ENCODE results near the gene MAT1A. TPM values are rescaled to one million over a fixed set of nuclear protein-coding genes. Genes with fewer than 3 reads are reported as not detected.
"Not testable (repeated sequence)": the region's sequence is repeated elsewhere in the genome, so short reads cannot be mapped to it uniquely, and the experiment has no call there.

The MAT1A gene
- total RNA-seq, 1 experiment from 2014 or later: 1.6 TPM

DNA sequence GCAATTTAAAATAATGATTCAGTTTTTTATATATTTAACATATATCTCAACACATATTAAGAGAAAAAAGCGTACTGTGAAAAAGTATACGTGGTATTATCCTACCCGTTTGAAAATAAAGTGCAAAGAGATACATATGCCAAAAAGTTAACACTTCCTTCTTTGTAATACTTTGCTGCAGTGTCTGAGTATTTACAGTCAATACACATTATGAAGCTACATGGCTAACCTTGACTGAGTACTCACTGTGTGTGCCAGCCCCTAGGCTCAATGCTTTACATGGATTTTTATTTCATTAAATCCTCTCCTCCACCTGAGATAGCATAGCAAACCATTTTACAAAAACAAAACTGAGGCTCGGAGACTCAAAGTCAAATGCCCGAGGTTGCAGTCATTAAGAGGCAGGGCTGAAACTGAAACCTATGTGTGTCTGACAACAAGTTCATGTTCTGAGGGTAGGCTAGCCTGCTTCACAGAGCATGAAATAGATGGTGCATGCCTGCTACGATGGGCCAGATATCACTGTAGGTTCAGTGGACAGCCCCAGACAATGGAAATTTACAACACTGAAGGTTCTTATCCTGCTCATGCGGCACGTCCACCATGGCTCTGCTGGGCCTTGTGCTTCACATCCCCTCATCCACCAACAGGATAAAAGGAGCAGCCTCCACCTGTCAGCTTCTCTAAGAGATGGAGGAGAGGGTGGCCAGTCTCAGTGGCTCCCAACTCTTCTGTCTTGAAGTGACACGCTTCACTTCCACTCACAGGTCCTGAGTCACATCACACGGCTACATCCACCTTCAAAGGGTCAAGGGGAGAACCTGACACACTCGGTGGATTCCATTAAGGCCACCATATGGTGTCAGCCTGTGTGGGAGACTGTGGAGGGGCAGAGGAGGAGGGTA is 54.9 kb downstream of the MAT1A start:
- H3K4me3 ChIP-seq (replicated peaks in 1 of 2; ENCODE audit: low read depth in 1 of 2, low read length in 2 of 2); H3K4me2 ChIP-seq (ENCODE audit: low read length); H3K4me1 ChIP-seq (ENCODE audit: control insufficient read depth in 1 of 2, insufficient read depth in 2 of 2, low read length in 2 of 2); H3K36me3 ChIP-seq (ENCODE audit: control insufficient read depth in 1 of 2, insufficient read depth in 2 of 2, low read length in 2 of 2); H3K79me2 ChIP-seq (ENCODE audit: insufficient read depth, low read length); H3K27me3 ChIP-seq (ENCODE audit: insufficient read depth, low read length); H4K20me1 ChIP-seq (ENCODE audit: insufficient read depth); POLR2A ChIA-PET; RAD21 ChIA-PET (ENCODE audit: low non-redundant PET in 1 of 2, low total read pairs in 2 of 2, uncharacterized antibody in 2 of 2, unreplicated experiment in 2 of 2); H3K9me3 ChIP-seq (ENCODE audit: control insufficient read depth in 1 of 2, insufficient read depth in 1 of 2, low read depth in 1 of 2, low read length in 2 of 2); BruUV-seq (replicated peaks); DNase-seq (ENCODE audit: low read depth, low spot score); H3K27ac ChIP-seq (ENCODE audit: low read depth, low read length); H3K9me2 ChIP-seq (ENCODE audit: insufficient read depth); H3K9ac ChIP-seq (ENCODE audit: low read length); ATAC-seq; H2AFZ ChIP-seq (ENCODE audit: low read depth, low read length, poor library complexity, severe bottlenecking); CTCF ChIA-PET: not testable (repeated sequence)
- intact Hi-C loops (cut with micrococcal nuclease): loop anchor here (10.0 kb wide), 1 partner anchor 710 kb away; no protein-coding TSS in a partner anchor

DNA sequence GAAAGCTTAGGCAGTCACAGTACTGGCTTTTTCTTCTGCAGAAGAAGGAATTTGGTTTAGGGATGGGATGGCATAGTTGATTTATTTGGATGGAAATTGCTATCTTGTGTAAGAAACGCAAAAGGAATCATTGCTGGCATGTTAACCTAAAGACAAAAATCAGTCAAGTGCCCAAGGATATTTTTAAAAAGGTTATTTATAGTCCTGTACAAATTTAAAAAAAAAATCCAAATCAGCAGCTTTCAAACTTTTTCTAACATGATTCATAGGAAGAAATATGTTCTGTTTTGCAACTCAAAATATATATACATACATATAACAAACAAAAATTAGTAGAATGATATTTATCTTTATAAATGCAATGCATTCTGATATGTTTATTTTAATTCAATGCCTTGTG is 55.6 kb downstream of the MAT1A start:
- H3K9me3 ChIP-seq (ENCODE audit: control insufficient read depth in 1 of 2, insufficient read depth in 1 of 2, low read depth in 1 of 2, low read length in 2 of 2); DNase-seq (ENCODE audit: low read depth, low spot score); POLR2A ChIA-PET; H3K9me2 ChIP-seq (ENCODE audit: insufficient read depth); H3K36me3 ChIP-seq (ENCODE audit: control insufficient read depth in 1 of 2, insufficient read depth in 2 of 2, low read length in 2 of 2); H3K79me2 ChIP-seq (ENCODE audit: insufficient read depth, low read length); H3K4me2 ChIP-seq (ENCODE audit: low read length); H3K27ac ChIP-seq (ENCODE audit: low read depth, low read length); RAD21 ChIA-PET (ENCODE audit: low non-redundant PET in 1 of 2, low total read pairs in 2 of 2, uncharacterized antibody in 2 of 2, unreplicated experiment in 2 of 2); H3K27me3 ChIP-seq (ENCODE audit: insufficient read depth, low read length); H4K20me1 ChIP-seq (ENCODE audit: insufficient read depth); H3K9ac ChIP-seq (ENCODE audit: low read length); BruUV-seq (replicated peaks); ATAC-seq; H3K4me1 ChIP-seq (ENCODE audit: control insufficient read depth in 1 of 2, insufficient read depth in 2 of 2, low read length in 2 of 2); H3K4me3 ChIP-seq (replicated peaks in 1 of 2; ENCODE audit: low read depth in 1 of 2, low read length in 2 of 2); CTCF ChIA-PET; H2AFZ ChIP-seq (ENCODE audit: low read depth, low read length, poor library complexity, severe bottlenecking): not testable (repeated sequence)
- intact Hi-C loops (cut with micrococcal nuclease): loop anchor here (10.0 kb wide), 1 partner anchor 709 kb away; no protein-coding TSS in a partner anchor

DNA sequence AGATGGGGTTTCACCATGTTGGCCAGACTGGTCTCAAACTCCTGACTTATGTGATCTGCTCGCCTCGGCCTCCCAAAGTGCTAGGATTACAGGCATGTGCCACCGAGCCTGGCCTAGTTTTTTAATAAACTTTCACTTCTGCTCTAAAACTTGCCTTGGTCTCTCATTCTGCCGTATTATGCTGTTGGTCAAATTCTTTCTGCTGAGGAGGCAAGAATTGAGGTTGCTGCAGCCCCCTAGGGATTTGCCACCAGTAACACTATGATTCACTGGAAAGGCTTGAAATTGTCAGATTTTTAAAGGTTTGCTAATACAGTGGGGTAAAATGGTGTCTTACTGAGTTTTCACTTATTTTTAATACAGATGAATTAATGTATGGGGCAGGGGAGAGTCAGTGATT is 62.7 kb downstream of the MAT1A start:
- H4K20me1 ChIP-seq (ENCODE audit: insufficient read depth); H3K27me3 ChIP-seq (ENCODE audit: insufficient read depth, low read length); H3K9me2 ChIP-seq (ENCODE audit: insufficient read depth); H3K4me1 ChIP-seq (ENCODE audit: control insufficient read depth in 1 of 2, insufficient read depth in 2 of 2, low read length in 2 of 2); H3K4me3 ChIP-seq (replicated peaks in 1 of 2; ENCODE audit: low read depth in 1 of 2, low read length in 2 of 2); ATAC-seq; BruUV-seq (replicated peaks); H3K4me2 ChIP-seq (ENCODE audit: low read length); H2AFZ ChIP-seq (ENCODE audit: low read depth, low read length, poor library complexity, severe bottlenecking); DNase-seq (ENCODE audit: low read depth, low spot score); POLR2A ChIA-PET; H3K27ac ChIP-seq (ENCODE audit: low read depth, low read length); CTCF ChIA-PET; H3K79me2 ChIP-seq (ENCODE audit: insufficient read depth, low read length); RAD21 ChIA-PET (ENCODE audit: low non-redundant PET in 1 of 2, low total read pairs in 2 of 2, uncharacterized antibody in 2 of 2, unreplicated experiment in 2 of 2); H3K9me3 ChIP-seq (ENCODE audit: control insufficient read depth in 1 of 2, insufficient read depth in 1 of 2, low read depth in 1 of 2, low read length in 2 of 2); H3K36me3 ChIP-seq (ENCODE audit: control insufficient read depth in 1 of 2, insufficient read depth in 2 of 2, low read length in 2 of 2); H3K9ac ChIP-seq (ENCODE audit: low read length): not testable (repeated sequence)
- intact Hi-C loops (cut with micrococcal nuclease): loop anchor here (10.0 kb wide), 1 partner anchor 172 kb away; no protein-coding TSS in a partner anchor

DNA sequence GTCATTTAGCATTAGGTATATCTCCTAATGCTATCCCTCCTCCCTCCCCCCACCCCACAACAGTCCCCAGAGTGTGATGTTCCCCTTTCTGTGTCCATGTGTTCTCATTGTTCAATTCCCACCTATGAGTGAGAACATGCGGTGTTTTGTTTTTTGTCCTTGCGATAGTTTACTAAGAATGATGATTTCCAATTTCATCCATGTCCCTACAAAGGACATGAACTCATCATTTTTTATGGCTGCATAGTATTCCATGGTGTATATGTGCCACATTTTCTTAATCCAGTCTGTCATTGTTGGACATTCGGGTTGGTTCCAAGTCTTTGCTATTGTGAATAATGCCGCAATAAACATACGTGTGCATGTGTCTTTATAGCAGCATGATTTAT is 66.4 kb downstream of the MAT1A start:
- ATAC-seq: peak; percentile 20; the same call in 1 of the 2 replicates
- H3K4me3 ChIP-seq (replicated peaks in 1 of 2; ENCODE audit: low read depth in 1 of 2, low read length in 2 of 2); H3K36me3 ChIP-seq (ENCODE audit: control insufficient read depth in 1 of 2, insufficient read depth in 2 of 2, low read length in 2 of 2); H3K9me2 ChIP-seq (ENCODE audit: insufficient read depth); H2AFZ ChIP-seq (ENCODE audit: low read depth, low read length, poor library complexity, severe bottlenecking); H3K4me1 ChIP-seq (ENCODE audit: control insufficient read depth in 1 of 2, insufficient read depth in 2 of 2, low read length in 2 of 2); H3K4me2 ChIP-seq (ENCODE audit: low read length); H3K27ac ChIP-seq (ENCODE audit: low read depth, low read length); H4K20me1 ChIP-seq (ENCODE audit: insufficient read depth); H3K27me3 ChIP-seq (ENCODE audit: insufficient read depth, low read length); BruUV-seq (replicated peaks); DNase-seq (ENCODE audit: low read depth, low spot score); H3K9ac ChIP-seq (ENCODE audit: low read length); H3K79me2 ChIP-seq (ENCODE audit: insufficient read depth, low read length); H3K9me3 ChIP-seq (ENCODE audit: control insufficient read depth in 1 of 2, insufficient read depth in 1 of 2, low read depth in 1 of 2, low read length in 2 of 2): not testable (repeated sequence)
- POLR2A ChIA-PET: interaction anchor here (1.0 kb wide), 1 partner anchor 79 kb away, joined by 3 read pairs; no protein-coding TSS in a partner anchor
- CTCF ChIA-PET: interaction anchor here (0.9 to 2.4 kb wide), 7 partner anchors 58 to 176 kb away, joined by 3 to 61 read pairs (median 5); no protein-coding TSS in a partner anchor
- RAD21 ChIA-PET (ENCODE audit: low non-redundant PET in 1 of 2, low total read pairs in 2 of 2, uncharacterized antibody in 2 of 2, unreplicated experiment in 2 of 2): interaction anchor here (0.7 to 2.2 kb wide), 4 partner anchors 58 to 79 kb away, joined by 3 to 20 read pairs (median 7); no protein-coding TSS in a partner anchor
- intact Hi-C loops (cut with micrococcal nuclease): loop anchor here (10.0 kb wide), 1 partner anchor 168 kb away; no protein-coding TSS in a partner anchor
